Measurements from ENCODE around the gene VBP1. TPM values are rescaled to one million over a fixed set of nuclear protein-coding genes. Genes with fewer than 3 reads are reported as not detected.
"Not testable (repeated sequence)": the region's sequence is repeated elsewhere in the genome, so short reads cannot be mapped to it uniquely, and the experiment has no call there.

VBP1 gene
- polyA plus RNA-seq, 1 donor: 43.9 TPM

- no peak overlapping the region for H3K27ac ChIP-seq (ENCODE audit: low read length)
- H3K4me1 ChIP-seq (ENCODE audit: control insufficient read depth, insufficient read depth, low read length): no peaks in the 10 kb centered on the region
- 80% methylated on average over 1 of the region's 3 CpGs for WGBS (ENCODE audit: insufficient coverage, low lambda C conversion rate)
- no peak overlapping the region for H3K4me3 ChIP-seq (ENCODE audit: low read length)
- no peaks in the 10 kb centered on the region for H3K9me3 ChIP-seq (ENCODE audit: control insufficient read depth, low read depth, low read length)
- DNase-seq: no peak
- H3K36me3 ChIP-seq (ENCODE audit: control insufficient read depth, insufficient read depth, low read length): no peaks in the 10 kb centered on the region
- H3K27me3 ChIP-seq (ENCODE audit: control insufficient read depth, insufficient read depth, low read length): peaks cover 6% of the 10 kb centered on the region
Observed at GRCh38 chrX:155259752-155260151, 43.5 kb downstream of the VBP1 start.

- peaks cover 6% of the 10 kb centered on the region for H3K27me3 ChIP-seq (ENCODE audit: control insufficient read depth, insufficient read depth, low read length)
- no peak overlapping the region for H3K27ac ChIP-seq (ENCODE audit: low read length)
- WGBS (ENCODE audit: insufficient coverage, low lambda C conversion rate): 33% methylated on average over 1 of the region's 5 CpGs
- no peak overlapping the region for H3K4me3 ChIP-seq (ENCODE audit: low read length)
- no peaks in the 10 kb centered on the region for H3K9me3 ChIP-seq (ENCODE audit: control insufficient read depth, low read depth, low read length)
- DNase-seq: no peak
- H3K36me3 ChIP-seq (ENCODE audit: control insufficient read depth, insufficient read depth, low read length): no peaks in the 10 kb centered on the region
- H3K4me1 ChIP-seq (ENCODE audit: control insufficient read depth, insufficient read depth, low read length): no peaks in the 10 kb centered on the region
Observed at GRCh38 chrX:155262970-155263754, 46.9 kb downstream of the VBP1 start.

GRCh38 chrX:155263854-155264628 lies 47.8 kb downstream of the VBP1 start, which contains the start of gene RAB39B:
Gene RAB39B, minus strand, starts transcription at chrX:155264491. Its CDS starts 203 bp downstream, at chrX:155264288.
- peaks cover 6% of the 10 kb centered on the region for H3K27me3 ChIP-seq (ENCODE audit: control insufficient read depth, insufficient read depth, low read length)
- no peaks in the 10 kb centered on the region for H3K4me1 ChIP-seq (ENCODE audit: control insufficient read depth, insufficient read depth, low read length)
- DNase-seq: peak; percentile 10 to 36
- WGBS (ENCODE audit: insufficient coverage, low lambda C conversion rate): no CpG with 5 or more reads among the region's 58 CpGs
- no peaks in the 10 kb centered on the region for H3K9me3 ChIP-seq (ENCODE audit: control insufficient read depth, low read depth, low read length)
- H3K36me3 ChIP-seq (ENCODE audit: control insufficient read depth, insufficient read depth, low read length): no peaks in the 10 kb centered on the region
- no peak within 1 kb of the TSS for H3K27ac ChIP-seq (ENCODE audit: low read length)
- peak within 1 kb of the TSS; percentile 26 for H3K4me3 ChIP-seq (ENCODE audit: low read length)

GRCh38 chrX:155266439-155266838 lies 50.2 kb downstream of the VBP1 start:
- H3K4me1 ChIP-seq (ENCODE audit: control insufficient read depth, insufficient read depth, low read length): no peaks in the 10 kb centered on the region
- WGBS (ENCODE audit: insufficient coverage, low lambda C conversion rate): no CpG with 5 or more reads among the region's 1 CpG

GRCh38 chrX:155267995-155268394 lies 51.7 kb downstream of the VBP1 start:
- not testable (repeated sequence) for H3K4me1 ChIP-seq (ENCODE audit: control insufficient read depth, insufficient read depth, low read length); H3K27me3 ChIP-seq (ENCODE audit: control insufficient read depth, insufficient read depth, low read length); H3K9me3 ChIP-seq (ENCODE audit: control insufficient read depth, low read depth, low read length); DNase-seq; H3K4me3 ChIP-seq (ENCODE audit: low read length); H3K36me3 ChIP-seq (ENCODE audit: control insufficient read depth, insufficient read depth, low read length); H3K27ac ChIP-seq (ENCODE audit: low read length)
- WGBS (ENCODE audit: insufficient coverage, low lambda C conversion rate): no CpG with 5 or more reads among the region's 1 CpG

More at GRCh38 chrX:155266439-155266838, 50.2 kb downstream of the VBP1 start:
- DNase-seq: no peak
- Histone ChIP-seq H3K27me3 (ENCODE audit: control insufficient read depth, insufficient read depth, low read length) (peaks cover 6% of the 10 kb centered on the region), H3K36me3 (ENCODE audit: control insufficient read depth, insufficient read depth, low read length) (no peaks in the 10 kb centered on the region), H3K4me3 (ENCODE audit: low read length) (no peak overlapping the region), H3K9me3 (ENCODE audit: control insufficient read depth, low read depth, low read length) (no peaks in the 10 kb centered on the region), H3K27ac (ENCODE audit: low read length) (no peak overlapping the region)

GRCh38 chrX:155270969-155271368 lies 54.7 kb downstream of the VBP1 start:
- Histone ChIP-seq H3K27ac (ENCODE audit: low read length) (no peak overlapping the region), H3K27me3 (ENCODE audit: control insufficient read depth, insufficient read depth, low read length) (no peaks in the 10 kb centered on the region), H3K9me3 (ENCODE audit: control insufficient read depth, low read depth, low read length) (no peaks in the 10 kb centered on the region), H3K4me1 (ENCODE audit: control insufficient read depth, insufficient read depth, low read length) (no peaks in the 10 kb centered on the region), H3K36me3 (ENCODE audit: control insufficient read depth, insufficient read depth, low read length) (no peaks in the 10 kb centered on the region), H3K4me3 (ENCODE audit: low read length) (no peak overlapping the region)
- no CpG with 5 or more reads among the region's 1 CpG for WGBS (ENCODE audit: insufficient coverage, low lambda C conversion rate)
- no peak for DNase-seq

- Histone ChIP-seq H3K4me1 (ENCODE audit: control insufficient read depth, insufficient read depth, low read length) (no peaks in the 10 kb centered on the region), H3K9me3 (ENCODE audit: control insufficient read depth, low read depth, low read length) (no peaks in the 10 kb centered on the region), H3K27ac (ENCODE audit: low read length) (no peak overlapping the region), H3K36me3 (ENCODE audit: control insufficient read depth, insufficient read depth, low read length) (no peaks in the 10 kb centered on the region), H3K4me3 (ENCODE audit: low read length) (no peak overlapping the region), H3K27me3 (ENCODE audit: control insufficient read depth, insufficient read depth, low read length) (no peaks in the 10 kb centered on the region)
- no CpG with 5 or more reads among the region's 1 CpG for WGBS (ENCODE audit: insufficient coverage, low lambda C conversion rate)
- DNase-seq: no peak
Observed at GRCh38 chrX:155279873-155280272, 63.6 kb downstream of the VBP1 start.

Other genes with a start within 250 kb of the VBP1 start
- gene F8, start 193.7 kb upstream of the VBP1 start, polyA plus RNA-seq: 2.9 TPM
- 94.9 TPM for gene FUNDC2, start 189.6 kb upstream of the VBP1 start, polyA plus RNA-seq
- 9.1 TPM for gene CMC4, start 145.3 kb upstream of the VBP1 start, polyA plus RNA-seq
- gene MTCP1, start 145.3 kb upstream of the VBP1 start, polyA plus RNA-seq: 15.2 TPM
- gene BRCC3, start 145.0 kb upstream of the VBP1 start, polyA plus RNA-seq: 26.0 TPM
- 1.6 TPM for gene RAB39B, start 48.0 kb downstream of the VBP1 start, polyA plus RNA-seq
- gene CLIC2, start 118.2 kb downstream of the VBP1 start, polyA plus RNA-seq: 6.0 TPM
- not detected for gene F8A2, start 165.6 kb downstream of the VBP1 start, polyA plus RNA-seq
- 4.4 TPM for gene F8A3, start 242.2 kb downstream of the VBP1 start, polyA plus RNA-seq

Data from large intestine (tissue), 3 donors.